Prostate gland (tissue), 2 donors: Measurements from ENCODE around the gene DTYMK. TPM values are rescaled to one million over a fixed set of nuclear protein-coding genes. Genes with fewer than 3 reads are reported as not detected.

ENCODE experiments used
- DNase-seq: peaks from one replicate; pipeline ENCODE4 v3.0.0-alpha.2; 2019; ENCODE audit warnings: low spot score
- H3K27ac ChIP-seq, 2 donors: fragments of 200-600 bp; sonication (generic); 2 replicates each; pipeline ENCODE4 v1.5.1; 2017 to 2019
- H3K27me3 ChIP-seq: fragments of 200-600 bp; sonication (generic); replicated peaks from 2 replicates; pipeline ENCODE4 v1.5.1; 2019; ENCODE audit not compliant: insufficient read depth
- H3K36me3 ChIP-seq, 2 donors: fragments of 200-600 bp; sonication (generic); 1 replicate in 1 of 2; 2 replicates in 1 of 2; pipeline versions ENCODE4 v1.5.1 to v1.8.1; 2017 to 2019
- H3K4me1 ChIP-seq: fragments of 200-600 bp; sonication (generic); replicated peaks from 2 replicates; pipeline ENCODE4 v1.5.1; 2019
- H3K4me3 ChIP-seq, 2 donors: fragments of 200-600 bp; sonication (generic); 2 replicates each; pipeline ENCODE4 v1.5.1; 2017 to 2019
- H3K9me3 ChIP-seq: fragments of 200-600 bp; sonication (generic); 2 replicates; pipeline ENCODE4 v1.5.1; 2017
- CTCF ChIP-seq, 4 experiments: fragments of 200-600 bp in 2 of 4; fragments of 450-650 bp in 2 of 4; sonication (generic) in 2 of 4; IDR thresholded peaks; 1 replicate in 3 of 4; 2 replicates in 1 of 4; pipeline ENCODE4 v1.5.1; 2016 to 2019; ENCODE audit warnings: antibody characterized with exemption in 4 of 4, mild to moderate bottlenecking in 2 of 4, moderate library complexity in 2 of 4
- POLR2A ChIP-seq: fragments of 450-650 bp; IDR thresholded peaks from one replicate; pipeline ENCODE4 v1.6.1; 2016; ENCODE audit warnings: antibody characterized with exemption, mild to moderate bottlenecking
- POLR2AphosphoS5 ChIP-seq: sonication (generic); formaldehyde crosslinking; IDR thresholded peaks from one replicate; pipeline ENCODE4 v1.6.1; 2017; ENCODE audit warnings: antibody characterized with exemption
- WGBS: methylation state at CpG from one replicate; pipeline ENCODE4 v1.1.5; 2018; 5-methylcytosine and 5-hydroxymethylcytosine counted together
- intact Hi-C: fragments of 100-400 bp; cut with DNase I; formaldehyde crosslinking; loops from one replicate; pipeline ENCODE4 v1.14.2; 2022
- total RNA-seq, 2 donors: library from RNA; depleted of rRNA; stranded (reverse); fragments of >200 nt; gene quantifications; one replicate each; pipeline ENCODE4 v1.1.0, GENCODE V29; 2016

The DTYMK gene
- total RNA-seq, 2 donors from 2014 or later = 26.0 to 35.8 TPM

GRCh38 chr2:241673797-241674725 is 12.6 kb downstream of the DTYMK start:
- no peak overlapping the region for H3K27ac ChIP-seq
- no peaks in the 10 kb centered on the region for H3K9me3 ChIP-seq
- H3K4me1 ChIP-seq = no peaks in the 10 kb centered on the region
- 73% methylated on average over 21 of the region's 21 CpGs for WGBS
- intact Hi-C loops = no loop called here
- TF ChIP-seq CTCF (IDR thresholded peaks at IDR 0.05) (no peak), POLR2AphosphoS5 (no peak), POLR2A (no peak)
- H3K4me3 ChIP-seq = no peak overlapping the region
- peaks cover 0 to 4% of the 10 kb centered on the region in 2 donors for H3K36me3 ChIP-seq
- DNase-seq = no peak
- no peaks in the 10 kb centered on the region for H3K27me3 ChIP-seq

DNA sequence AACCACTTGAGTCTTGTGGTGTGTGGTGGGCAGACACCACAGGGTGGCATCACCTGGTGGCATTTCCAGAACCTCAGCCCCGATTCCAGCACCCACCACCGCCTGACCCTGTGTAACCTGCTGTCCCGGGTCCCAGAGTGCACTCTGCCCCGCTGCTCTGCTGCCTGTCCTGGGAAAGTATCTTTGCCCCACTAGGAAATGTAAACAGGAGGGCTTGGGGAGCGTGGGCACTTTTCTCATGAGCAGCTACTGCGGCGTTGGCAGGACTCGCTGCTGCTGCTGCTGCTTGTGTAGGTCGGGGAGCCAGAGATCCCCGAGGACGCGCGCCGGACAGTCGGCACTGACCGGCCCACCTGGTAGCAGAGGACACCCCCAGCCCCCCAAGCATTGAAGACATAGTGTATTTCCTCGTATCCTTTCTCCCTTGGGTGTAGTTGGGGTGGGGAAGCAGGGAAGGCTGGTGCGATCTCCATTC is 13.4 kb downstream of the DTYMK start:
- H3K4me1 ChIP-seq = no peaks in the 10 kb centered on the region
- no peaks in the 10 kb centered on the region for H3K9me3 ChIP-seq
- H3K27me3 ChIP-seq = no peaks in the 10 kb centered on the region
- intact Hi-C loops = no loop called here
- no peak overlapping the region for H3K27ac ChIP-seq
- no peak for DNase-seq
- WGBS = 95% methylated on average over 18 of the region's 18 CpGs
- no peak overlapping the region for H3K4me3 ChIP-seq
- TF ChIP-seq CTCF (IDR thresholded peaks at IDR 0.05) = no peak
- no peak for TF ChIP-seq POLR2A
- no peak for TF ChIP-seq POLR2AphosphoS5
- peaks cover 0 to 8% of the 10 kb centered on the region in 2 donors for H3K36me3 ChIP-seq

- intact Hi-C loops = no loop called here
- no peak overlapping the region for H3K27ac ChIP-seq
- 90% methylated on average over 37 of the region's 42 CpGs for WGBS
- H3K36me3 ChIP-seq = peaks cover 0 to 9% of the 10 kb centered on the region in 2 donors
- no peak overlapping the region for H3K4me3 ChIP-seq
- DNase-seq = no peak
- no peaks in the 10 kb centered on the region for H3K4me1 ChIP-seq
- H3K27me3 ChIP-seq = no peaks in the 10 kb centered on the region
- no peak for TF ChIP-seq POLR2A
- no peak for TF ChIP-seq POLR2AphosphoS5
- TF ChIP-seq CTCF (IDR thresholded peaks at IDR 0.05) = no peak
- no peaks in the 10 kb centered on the region for H3K9me3 ChIP-seq
These were observed 14.1 kb downstream of the DTYMK start for GRCh38 chr2:241672243-241673188.

DNA sequence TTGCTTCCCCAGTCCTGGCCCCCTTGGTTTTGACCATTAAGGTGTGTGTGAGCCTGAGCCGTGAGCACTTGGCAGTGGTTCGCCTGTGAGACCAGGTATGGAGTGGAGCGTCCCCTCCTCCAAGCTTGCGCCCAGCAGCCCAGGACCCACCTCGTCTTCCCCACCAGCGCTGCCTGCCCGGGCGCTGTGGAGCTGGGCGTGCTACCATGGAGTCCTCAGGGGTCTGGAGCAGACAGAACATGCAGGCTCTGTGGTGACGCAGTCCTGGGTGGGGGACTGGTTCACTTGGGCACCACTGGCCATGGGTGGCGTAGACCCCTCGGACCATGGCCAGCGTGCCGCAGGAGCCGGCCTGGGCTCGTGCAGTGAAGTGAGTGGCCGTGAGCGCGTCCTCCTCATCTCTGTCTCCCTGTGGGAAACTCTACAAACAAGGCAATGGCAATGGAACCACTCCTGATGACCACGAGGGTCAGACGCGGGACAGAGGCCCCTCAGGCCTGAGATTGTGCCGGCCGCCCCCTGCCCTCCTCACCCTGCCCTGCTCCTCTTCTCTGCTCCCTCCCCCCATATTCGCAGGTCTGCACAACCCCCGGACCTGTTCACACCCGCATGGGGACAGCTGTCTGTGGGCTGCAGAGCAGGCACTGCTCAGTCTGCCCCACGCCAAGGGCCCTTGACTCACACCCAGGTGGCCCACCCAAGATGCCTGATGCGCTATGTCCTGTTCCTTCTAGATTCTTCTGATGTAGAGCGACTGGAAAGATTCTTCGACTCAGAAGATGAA is 15.0 kb downstream of the DTYMK start:
- H3K27me3 ChIP-seq = no peaks in the 10 kb centered on the region
- no peak for DNase-seq
- no peaks in the 10 kb centered on the region for H3K4me1 ChIP-seq
- TF ChIP-seq POLR2A = no peak
- TF ChIP-seq POLR2AphosphoS5 = no peak
- TF ChIP-seq CTCF (IDR thresholded peaks at IDR 0.05) = no peak
- no peak overlapping the region for H3K4me3 ChIP-seq
- WGBS = 92% methylated on average over 30 of the region's 31 CpGs
- intact Hi-C loops = no loop called here
- H3K27ac ChIP-seq = no peak overlapping the region
- peaks cover 0 to 13% of the 10 kb centered on the region in 2 donors for H3K36me3 ChIP-seq
- H3K9me3 ChIP-seq = no peaks in the 10 kb centered on the region
